Stimulated activated CD4-positive, alpha-beta T cell treated with anti-CD3 and anti-CD28 coated beads, Interleukin-1b, Interleukin-23, amount 100 ng/mL, for 1 hour (primary cell): ENCODE data around the gene CAMTA2.

Source experiments
- DNase-seq, 2 donors: peaks; one replicate each; pipeline ENCODE4 v3.0.0-alpha.2; 2020; ENCODE audit warnings: low read depth in 2 of 2

CAMTA2 gene

DNA sequence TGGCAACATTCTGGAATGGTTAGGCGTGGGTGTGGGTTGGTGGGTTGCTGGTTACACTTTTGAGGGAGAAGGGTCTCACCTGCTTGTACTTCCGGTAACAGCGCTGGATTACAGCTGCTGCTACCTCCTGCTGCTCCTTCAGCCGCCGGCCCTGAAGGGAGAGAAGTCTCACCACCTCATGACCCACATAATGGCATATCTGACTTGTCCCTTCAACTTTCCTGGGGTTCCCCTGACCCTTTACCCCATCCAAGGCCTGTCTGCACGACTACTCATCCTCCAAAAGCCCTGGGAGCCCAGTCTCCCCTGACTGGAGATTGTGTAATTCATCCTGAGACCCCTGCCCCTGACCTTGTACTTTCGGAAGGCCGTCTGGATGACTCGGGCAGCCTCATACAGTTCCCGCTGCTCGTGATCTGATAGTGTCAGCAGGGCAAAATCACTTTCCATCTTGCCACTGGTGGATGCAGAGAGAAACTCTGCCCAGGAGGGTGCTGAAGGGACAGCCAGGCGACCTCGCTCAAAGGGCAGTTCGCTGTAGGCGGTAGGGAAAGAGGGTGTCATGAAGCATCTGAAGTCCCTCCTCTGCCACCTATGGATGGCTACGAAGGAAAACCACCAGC is 17.8 kb downstream of the CAMTA2 start:
- peak in 1 of 2 donors; percentile 10 for DNase-seq

DNA sequence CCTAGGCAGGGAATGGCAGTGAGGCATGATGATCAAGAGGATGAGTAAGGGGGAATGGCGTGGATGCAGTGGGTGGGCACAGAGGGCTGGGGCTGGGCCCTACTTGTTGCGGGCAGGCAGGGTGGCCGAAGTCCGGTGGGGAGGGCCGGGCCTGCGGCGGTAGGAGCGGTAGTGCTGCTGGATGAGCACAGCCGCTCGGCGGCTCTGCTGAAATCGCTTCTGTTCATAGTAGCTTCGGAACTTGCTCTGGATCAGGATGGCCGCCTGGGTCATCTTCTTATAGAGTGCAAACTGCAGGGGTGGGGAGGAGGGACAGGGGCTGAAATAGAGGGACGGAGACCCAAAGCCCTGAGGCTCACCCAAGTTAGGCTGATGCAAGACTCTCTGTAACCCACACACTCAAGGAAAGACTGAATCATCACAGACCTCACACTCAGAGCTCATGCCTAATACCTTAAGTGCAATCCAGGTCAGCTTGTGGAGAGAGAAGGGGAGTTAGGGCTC is 18.4 kb downstream of the CAMTA2 start:
- no peak for DNase-seq

- DNase-seq: no peak
Observed at GRCh38 chr17:4968486-4969046, 18.9 kb downstream of the CAMTA2 start.

DNA sequence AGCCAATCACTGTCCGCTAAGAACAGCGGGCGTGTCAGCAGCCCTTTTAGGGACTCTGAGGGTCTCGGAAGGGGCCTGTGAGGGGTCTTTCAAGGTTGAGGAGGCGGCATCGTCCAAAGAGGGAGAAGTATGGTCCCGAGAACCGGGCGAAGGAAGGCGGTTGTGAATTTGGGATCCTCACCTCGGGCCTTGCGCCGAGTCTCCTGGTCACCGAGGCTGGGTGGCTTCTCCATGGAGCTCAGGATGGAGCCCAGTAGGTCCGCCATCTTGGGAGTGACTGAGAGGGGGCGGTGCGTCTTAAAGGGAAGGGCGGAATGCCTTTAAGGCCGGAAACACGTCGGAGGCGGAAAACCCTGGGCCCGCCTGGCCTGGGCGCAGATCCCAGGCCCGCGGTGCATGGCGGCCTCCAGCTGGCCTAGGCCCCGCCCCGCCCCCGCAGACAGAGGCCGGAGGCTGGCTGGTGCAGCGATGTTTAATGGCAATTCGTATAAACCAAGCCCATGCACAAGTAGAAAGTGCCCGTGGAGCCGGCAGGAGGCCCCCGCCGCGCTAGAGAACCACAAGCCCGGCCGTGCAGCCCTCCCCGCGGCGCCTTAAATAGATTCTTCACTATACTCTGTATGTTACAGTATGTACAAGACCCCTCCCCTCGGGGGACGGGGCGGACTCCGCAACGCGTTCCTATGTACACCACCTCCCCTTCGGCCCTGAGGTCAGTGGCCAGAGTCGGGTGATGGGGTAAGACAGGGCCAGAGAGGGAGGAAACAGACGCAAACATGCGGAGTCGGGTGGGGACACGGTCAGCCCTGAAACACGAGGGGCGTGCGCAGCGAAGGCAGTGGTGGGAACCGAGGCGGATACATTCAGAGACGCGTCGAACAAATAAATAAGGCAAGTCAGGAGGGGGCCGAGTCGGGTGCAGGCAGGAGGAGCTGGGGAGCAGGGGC is 19.7 kb downstream of the CAMTA2 start, which contains the start of gene SPAG7:
Gene SPAG7, minus strand, starts transcription at position 279 of the 947 bp plus-strand sequence. Its CDS starts 13 bp downstream, at position 266.
- peak; percentile 81 to 86 for DNase-seq

GRCh38 chr17:4966844-4967538 is 20.5 kb downstream of the CAMTA2 start:
- DNase-seq: peak; percentile 74 to 92

- no peak for DNase-seq
Observed at GRCh38 chr17:4965311-4965986, 22.0 kb downstream of the CAMTA2 start.

DNA sequence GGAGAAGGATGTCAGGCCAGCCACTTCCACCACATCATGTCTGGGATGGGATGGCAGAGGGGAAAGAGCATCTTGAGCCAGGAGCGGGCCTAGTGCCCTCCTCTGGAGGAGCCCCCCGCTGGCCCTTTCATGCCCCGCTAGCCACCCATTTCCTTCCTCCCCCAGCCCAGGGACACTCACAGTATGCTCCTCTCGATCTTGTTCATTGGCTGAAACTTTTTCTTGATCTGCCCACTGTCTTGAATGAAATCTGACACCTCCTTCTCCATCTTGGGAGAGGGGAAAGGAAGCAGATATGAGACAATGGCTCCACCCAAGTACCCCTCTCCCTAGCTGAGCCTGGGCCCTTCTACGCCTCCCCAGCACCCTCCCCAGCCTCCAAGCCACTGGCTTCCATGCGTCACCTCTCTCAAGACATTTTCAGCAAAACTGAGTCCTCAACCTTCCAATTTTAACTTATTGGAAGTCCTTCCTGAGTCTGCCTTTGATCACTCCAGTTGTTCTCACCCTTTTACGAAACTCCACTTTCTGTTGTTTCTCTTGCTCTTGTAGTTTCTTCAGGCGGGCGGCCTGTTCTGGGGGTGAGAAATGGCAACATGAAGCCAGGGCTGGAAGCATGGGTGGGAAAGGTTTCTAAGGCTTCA is 27.1 kb downstream of the CAMTA2 start:
- no peak for DNase-seq

- no peak for DNase-seq
Observed at GRCh38 chr17:4959261-4959965, 28.1 kb downstream of the CAMTA2 start.

GRCh38 chr17:4958102-4958501 is 29.4 kb downstream of the CAMTA2 start:
- DNase-seq: no peak

DNA sequence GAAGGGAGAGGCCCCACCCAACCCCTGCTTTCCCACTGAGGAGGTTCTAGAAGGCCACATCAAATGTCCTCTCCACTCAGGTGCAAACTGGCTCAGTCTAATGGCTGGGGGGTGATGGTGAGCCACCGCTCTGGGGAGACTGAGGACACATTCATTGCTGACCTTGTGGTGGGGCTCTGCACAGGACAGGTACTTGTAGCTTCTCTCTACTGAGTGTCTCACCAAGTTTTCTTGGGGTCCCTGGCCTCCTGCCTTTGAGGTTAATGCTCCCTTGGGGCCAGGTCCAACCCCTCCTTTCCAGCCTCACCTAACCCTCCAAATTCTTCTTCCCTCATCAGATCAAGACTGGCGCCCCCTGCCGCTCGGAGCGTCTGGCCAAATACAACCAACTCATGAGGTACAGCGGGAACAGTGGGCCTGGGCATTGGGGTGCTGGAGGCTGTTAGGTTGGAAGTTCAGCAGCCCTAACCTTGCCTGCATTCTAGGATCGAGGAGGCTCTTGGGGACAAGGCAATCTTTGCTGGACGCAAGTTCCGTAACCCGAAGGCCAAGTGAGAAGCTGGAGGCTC is 30.9 kb downstream of the CAMTA2 start:
- no peak for DNase-seq

- DNase-seq: no peak
Observed at GRCh38 chr17:4955091-4955490, 32.4 kb downstream of the CAMTA2 start.

GRCh38 chr17:4953451-4953961 is 34.0 kb downstream of the CAMTA2 start:
- DNase-seq: no peak

- no peak for DNase-seq
Observed at GRCh38 chr17:4951486-4951885, 36.0 kb downstream of the CAMTA2 start.

DNA sequence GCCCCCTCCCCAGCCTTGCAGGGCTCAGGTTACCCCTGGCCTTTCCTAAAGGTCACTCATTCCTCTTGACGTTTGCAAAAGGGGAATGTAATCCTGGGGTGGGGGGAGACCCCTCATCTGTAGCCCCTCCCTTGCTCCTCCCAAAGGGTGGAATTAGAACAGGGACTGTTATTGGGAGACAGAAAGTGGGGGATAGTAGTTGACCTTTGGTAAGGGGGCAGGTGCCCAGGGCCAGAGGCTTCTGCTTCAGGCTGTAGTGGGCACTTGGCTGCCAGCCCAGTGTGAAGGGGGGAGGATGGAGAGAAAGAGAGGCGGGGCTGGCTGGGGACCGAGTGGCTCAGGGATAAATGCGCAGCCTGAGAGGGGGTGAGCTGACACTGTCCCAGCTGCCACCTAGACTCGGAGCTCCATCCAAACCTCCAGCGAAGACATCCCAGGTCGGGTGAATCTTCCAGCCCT is 36.7 kb downstream of the CAMTA2 start, which contains the start of gene ENO3:
Gene ENO3, plus strand, starts transcription at position 374 of the 459 bp plus-strand sequence. CDS start 711 bp downstream, outside the sequence.
- DNase-seq: no peak

- DNase-seq: no peak
Observed at GRCh38 chr17:4950075-4950745, 37.3 kb downstream of the CAMTA2 start.

GRCh38 chr17:4949321-4950074 is 38.0 kb downstream of the CAMTA2 start:
- peak in 1 of 2 donors; percentile 56 for DNase-seq

DNA sequence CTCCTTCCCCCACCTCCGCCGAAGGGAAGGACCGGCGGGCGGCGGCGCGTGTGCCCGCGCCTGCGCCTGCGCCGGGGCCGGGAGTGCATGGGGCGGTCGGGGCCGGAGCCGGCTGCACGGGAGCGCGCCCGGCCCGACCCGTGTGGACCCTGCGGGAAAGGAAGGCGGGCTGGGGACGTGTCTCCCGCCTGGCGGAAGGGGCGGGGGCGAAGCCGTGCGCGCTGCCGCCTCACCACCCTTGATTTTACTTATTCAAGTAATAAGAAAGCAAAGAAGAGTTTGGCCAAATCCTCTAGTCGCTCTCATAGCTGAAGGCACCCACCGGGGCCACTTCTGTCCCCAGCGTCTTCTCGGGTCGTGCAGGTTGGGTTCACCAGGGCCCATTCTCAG is 38.5 kb downstream of the CAMTA2 start:
- DNase-seq: no peak
